HepG2 (cell line): ENCODE data around the gene AGAP1. TPM values are rescaled to one million over a fixed set of nuclear protein-coding genes. Genes with fewer than 3 reads are reported as not detected.
A peak's percentile ranks its signal among the peaks of the same experiment; 100 is the strongest.

Experiments used
- ASH2L ChIP-seq: fragments of 300-600, 200-600 bp; sonication (generic); IDR thresholded peaks from 2 replicates; pipeline ENCODE4 v1.7.0; 2017; ENCODE audit warnings: low read depth, mild to moderate bottlenecking, moderate library complexity, mixed read lengths, low read length; ENCODE audit not compliant: insufficient read length
- BRD4 ChIP-seq: sonication (generic); formaldehyde crosslinking; IDR thresholded peaks from 2 replicates; pipeline ENCODE4 v1.4.0; 2020; ENCODE audit warnings: missing genetic modification reagents
- CENPX ChIP-seq: sonication (generic); formaldehyde crosslinking; IDR thresholded peaks from 2 replicates; pipeline ENCODE4 v1.9.0; 2021; ENCODE audit warnings: mild to moderate bottlenecking, missing genetic modification reagents, moderate library complexity
- CHCHD3 ChIP-seq: sonication (generic); formaldehyde crosslinking; IDR thresholded peaks from 2 replicates; pipeline ENCODE4 v1.8.0; 2022; ENCODE audit warnings: mild to moderate bottlenecking, missing genetic modification reagents, moderate library complexity
- GFI1 ChIP-seq: sonication (generic); formaldehyde crosslinking; IDR thresholded peaks from 2 replicates; pipeline ENCODE4 v1.5.0; 2020; ENCODE audit warnings: missing genetic modification reagents, mild to moderate bottlenecking, borderline replicate concordance
- HDAC1 ChIP-seq: sonication (generic); formaldehyde crosslinking; IDR thresholded peaks from 2 replicates; pipeline ENCODE4 v1.5.1; 2020; ENCODE audit warnings: mild to moderate bottlenecking, missing genetic modification reagents
- MBNL3 ChIP-seq: fragments of 250-450 bp; sonication (Bioruptor Pico); conservative IDR thresholded peaks from 2 replicates; pipeline ENCODE4 v1.8.0; 2022; ENCODE audit warnings: mild to moderate bottlenecking, inconsistent platforms
- MEIS1 ChIP-seq: sonication (generic); formaldehyde crosslinking; IDR thresholded peaks from 2 replicates; pipeline ENCODE4 v1.9.0; 2021; ENCODE audit warnings: mild to moderate bottlenecking, missing genetic modification reagents, moderate library complexity, borderline replicate concordance
- MZF1 ChIP-seq: sonication (generic); formaldehyde crosslinking; IDR thresholded peaks from 2 replicates; pipeline ENCODE4 v1.8.1; 2023; ENCODE audit warnings: mild to moderate bottlenecking, missing genetic modification reagents, borderline replicate concordance
- PHF21A ChIP-seq: sonication (generic); formaldehyde crosslinking; IDR thresholded peaks from 2 replicates; pipeline ENCODE4 v1.5.0; 2020; ENCODE audit warnings: mild to moderate bottlenecking, missing genetic modification reagents
- RBM39 ChIP-seq: fragments of 200-400 bp; formaldehyde crosslinking; IDR thresholded peaks from one replicate; pipeline ENCODE4 v1.6.1; 2018; ENCODE audit warnings: antibody characterized with exemption, mild to moderate bottlenecking, low read depth, low read length; ENCODE audit not compliant: poor library complexity, severe bottlenecking
- SP140L ChIP-seq: sonication (generic); formaldehyde crosslinking; IDR thresholded peaks from 2 replicates; pipeline ENCODE4 v1.4.0; 2020; ENCODE audit warnings: missing genetic modification reagents, borderline replicate concordance
- U2AF2 ChIP-seq: fragments of 200-400 bp; formaldehyde crosslinking; IDR thresholded peaks from 2 replicates; pipeline ENCODE4 v1.6.1; 2017; ENCODE audit warnings: low read depth, mild to moderate bottlenecking, low read length
- ZBTB20 ChIP-seq: sonication (generic); formaldehyde crosslinking; IDR thresholded peaks from 2 replicates; pipeline ENCODE4 v1.8.1; 2023; ENCODE audit warnings: missing genetic modification reagents, low read depth, mild to moderate bottlenecking, borderline replicate concordance
- ZBTB38 ChIP-seq: sonication (generic); formaldehyde crosslinking; IDR thresholded peaks from 2 replicates; pipeline ENCODE4 v1.5.1; 2020; ENCODE audit warnings: mild to moderate bottlenecking, missing genetic modification reagents
- ZFP82 ChIP-seq: sonication (generic); formaldehyde crosslinking; IDR thresholded peaks from 2 replicates; pipeline ENCODE4 v1.5.1; 2020; ENCODE audit warnings: mild to moderate bottlenecking, missing genetic modification reagents, borderline replicate concordance
- ZNF160 ChIP-seq: sonication (generic); formaldehyde crosslinking; IDR thresholded peaks from 2 replicates; pipeline ENCODE4 v1.8.0; 2022; ENCODE audit warnings: mild to moderate bottlenecking, inconsistent platforms, missing genetic modification reagents
- ZNF230 ChIP-seq: sonication (generic); formaldehyde crosslinking; IDR thresholded peaks from 2 replicates; pipeline ENCODE4 v1.4.0; 2020; ENCODE audit warnings: mild to moderate bottlenecking, missing genetic modification reagents
- ZNF263 ChIP-seq: sonication (generic); formaldehyde crosslinking; IDR thresholded peaks from 2 replicates; pipeline ENCODE4 v1.4.0; 2020; ENCODE audit warnings: missing genetic modification reagents
- ZNF3 ChIP-seq: IDR thresholded peaks from 2 replicates; pipeline ENCODE4 v1.7.0; 2017; ENCODE audit warnings: inconsistent platforms
- ZNF33A ChIP-seq: sonication (generic); formaldehyde crosslinking; IDR thresholded peaks from 2 replicates; pipeline ENCODE4 v1.5.1; 2020; ENCODE audit warnings: missing genetic modification reagents, mild to moderate bottlenecking, moderate library complexity, borderline replicate concordance
- ZNF768 ChIP-seq: sonication (generic); formaldehyde crosslinking; IDR thresholded peaks from 2 replicates; pipeline ENCODE4 v1.4.0; 2020; ENCODE audit warnings: missing genetic modification reagents
- ZNF788 ChIP-seq: sonication (generic); formaldehyde crosslinking; IDR thresholded peaks from 2 replicates; pipeline ENCODE4 v1.5.0; 2020; ENCODE audit warnings: mild to moderate bottlenecking, missing genetic modification reagents, borderline replicate concordance
- polyA plus RNA-seq, 8 experiments: library from polyadenylated mRNA; depleted of rRNA in 3 of 8; stranded (reverse) in 7 of 8; unstranded in 1 of 8; fragments of >200 nt; fragmentation: Illumina TruSeq in 4 of 8; extraction: Trizol in 4 of 8; gene quantifications; 2 replicates each; pipeline versions ENCODE4 v1.2.1 to v1.2.3, GENCODE V29; 2011 to 2016; ENCODE audit warnings: low read depth in 4 of 8, missing spikeins in 1 of 8, mixed read lengths in 1 of 8; ENCODE audit not compliant: insufficient read depth in 1 of 8
- total RNA-seq, 5 experiments: library from RNA; depleted of rRNA; stranded (reverse); fragments of >200 nt; fragmentation: Illumina TruSeq; extraction: Trizol; gene quantifications; 2 replicates each; pipeline ENCODE4 v1.2.3, GENCODE V29; 2016; ENCODE audit warnings: low read depth in 1 of 5
- TF ChIP-seq, protein P1 (sequence below): IDR thresholded peaks from 2 replicates; pipeline ENCODE4 v1.6.1; 2016; ENCODE audit warnings: missing genetic modification reagents, missing compliant biosample characterization
- TF ChIP-seq, protein P2 (sequence below): sonication (generic); formaldehyde crosslinking; IDR thresholded peaks from 2 replicates; pipeline ENCODE4 v1.4.0; 2020; ENCODE audit warnings: missing genetic modification reagents, borderline replicate concordance
- TF ChIP-seq, protein P3 (sequence below): sonication (generic); formaldehyde crosslinking; IDR thresholded peaks from 2 replicates; pipeline ENCODE4 v1.5.1; 2020; ENCODE audit warnings: missing genetic modification reagents, mild to moderate bottlenecking, borderline replicate concordance
- TF ChIP-seq, protein P4 (sequence below): IDR thresholded peaks from 2 replicates; pipeline ENCODE4 v1.6.1; 2016

AGAP1 gene
- total and polyA plus RNA-seq, 2 of the 13 experiments (the other 11 are each of a cell fraction or from before 2014, with no cell fraction given): 21.2 to 32.7 TPM

DNA sequence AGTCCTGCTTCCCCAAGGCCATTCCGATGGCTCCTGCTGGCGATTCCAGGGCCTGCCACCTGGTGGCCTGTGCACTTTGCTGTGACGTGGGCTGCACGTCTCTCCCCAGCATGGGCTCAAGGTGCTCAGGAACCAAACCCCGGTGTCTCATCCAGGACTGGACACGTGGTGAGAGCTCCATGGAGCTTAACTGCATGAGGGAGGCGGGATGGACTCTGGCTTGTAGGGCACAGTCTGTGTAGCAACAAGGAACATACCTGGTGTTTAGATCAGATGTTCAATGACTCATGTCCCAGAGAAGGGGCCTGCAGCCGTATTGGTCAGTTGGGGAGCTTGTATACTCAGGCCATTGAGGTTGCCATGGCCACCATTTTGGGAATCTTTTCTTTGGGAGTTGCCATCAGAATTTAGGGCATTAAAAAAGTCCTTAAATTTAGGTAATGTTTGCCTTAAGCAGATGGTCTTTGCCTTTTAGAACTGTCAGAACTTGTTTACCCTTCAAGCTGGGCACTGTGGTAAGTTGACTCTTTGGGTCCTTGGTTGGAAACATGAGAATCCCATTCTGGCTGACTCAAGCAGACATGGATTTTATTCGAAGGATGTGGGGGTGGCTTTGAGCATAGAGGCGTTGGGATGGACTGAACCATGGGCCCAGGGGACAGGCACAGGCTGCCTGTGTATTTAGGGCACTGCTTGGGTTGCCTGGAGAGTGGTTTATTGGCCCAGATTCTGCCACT is 21.0 kb downstream of the AGAP1 start (continued):
- TF ChIP-seq, protein P1, sequence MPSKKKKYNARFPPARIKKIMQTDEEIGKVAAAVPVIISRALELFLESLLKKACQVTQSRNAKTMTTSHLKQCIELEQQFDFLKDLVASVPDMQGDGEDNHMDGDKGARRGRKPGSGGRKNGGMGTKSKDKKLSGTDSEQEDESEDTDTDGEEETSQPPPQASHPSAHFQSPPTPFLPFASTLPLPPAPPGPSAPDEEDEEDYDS (CRISPR knock-in tag): peak; percentile 76
- TF ChIP-seq ZFP82 (CRISPR knock-in tag) (no peak), ZNF788 (CRISPR knock-in tag) (peak; percentile 80), ZNF230 (CRISPR knock-in tag) (no peak), CENPX (no peak), U2AF2 (no peak), ZNF3 (CRISPR knock-in tag) (no peak), GFI1 (CRISPR knock-in tag) (peak; percentile 54; the same call in 1 of the 2 replicates), ASH2L (peak; percentile 29), MBNL3 (0 out of 2 replicates have a peak, but pooled peaks have one; percentile 81), ZNF160 (CRISPR knock-in tag) (peak; percentile 83; the same call in 1 of the 2 replicates), CHCHD3 (CRISPR knock-in tag) (no peak), HDAC1 (CRISPR knock-in tag) (peak; percentile 98), ZNF768 (CRISPR knock-in tag) (peak; percentile 79; the same call in 1 of the 2 replicates), SP140L (CRISPR knock-in tag) (peak; percentile 63; the same call in 1 of the 2 replicates), BRD4 (CRISPR knock-in tag) (no peak), RBM39 (no peak), MEIS1 (CRISPR knock-in tag) (peak; percentile 84; the same call in 1 of the 2 replicates), MZF1 (CRISPR knock-in tag) (no peak), ZBTB20 (CRISPR knock-in tag) (peak; percentile 95; the same call in 1 of the 2 replicates), ZNF33A (peak; percentile 74; the same call in 1 of the 2 replicates), ZNF263 (CRISPR knock-in tag) (peak; percentile 75), PHF21A (CRISPR knock-in tag) (peak; percentile 85), ZBTB38 (CRISPR knock-in tag) (peak; percentile 99)
- TF ChIP-seq, protein P2, sequence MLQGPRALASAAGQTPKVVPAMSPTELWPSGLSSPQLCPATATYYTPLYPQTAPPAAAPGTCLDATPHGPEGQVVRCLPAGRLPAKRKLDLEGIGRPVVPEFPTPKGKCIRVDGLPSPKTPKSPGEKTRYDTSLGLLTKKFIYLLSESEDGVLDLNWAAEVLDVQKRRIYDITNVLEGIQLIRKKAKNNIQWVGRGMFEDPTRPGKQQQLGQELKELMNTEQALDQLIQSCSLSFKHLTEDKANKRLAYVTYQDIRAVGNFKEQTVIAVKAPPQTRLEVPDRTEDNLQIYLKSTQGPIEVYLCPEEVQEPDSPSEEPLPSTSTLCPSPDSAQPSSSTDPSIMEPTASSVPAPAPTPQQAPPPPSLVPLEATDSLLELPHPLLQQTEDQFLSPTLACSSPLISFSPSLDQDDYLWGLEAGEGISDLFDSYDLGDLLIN: peak; percentile 49; the same call in 1 of the 2 replicates
- TF ChIP-seq, protein P3, sequence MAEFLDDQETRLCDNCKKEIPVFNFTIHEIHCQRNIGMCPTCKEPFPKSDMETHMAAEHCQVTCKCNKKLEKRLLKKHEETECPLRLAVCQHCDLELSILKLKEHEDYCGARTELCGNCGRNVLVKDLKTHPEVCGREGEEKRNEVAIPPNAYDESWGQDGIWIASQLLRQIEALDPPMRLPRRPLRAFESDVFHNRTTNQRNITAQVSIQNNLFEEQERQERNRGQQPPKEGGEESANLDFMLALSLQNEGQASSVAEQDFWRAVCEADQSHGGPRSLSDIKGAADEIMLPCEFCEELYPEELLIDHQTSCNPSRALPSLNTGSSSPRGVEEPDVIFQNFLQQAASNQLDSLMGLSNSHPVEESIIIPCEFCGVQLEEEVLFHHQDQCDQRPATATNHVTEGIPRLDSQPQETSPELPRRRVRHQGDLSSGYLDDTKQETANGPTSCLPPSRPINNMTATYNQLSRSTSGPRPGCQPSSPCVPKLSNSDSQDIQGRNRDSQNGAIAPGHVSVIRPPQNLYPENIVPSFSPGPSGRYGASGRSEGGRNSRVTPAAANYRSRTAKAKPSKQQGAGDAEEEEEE (CRISPR knock-in tag): no peak
- TF ChIP-seq, protein P4, sequence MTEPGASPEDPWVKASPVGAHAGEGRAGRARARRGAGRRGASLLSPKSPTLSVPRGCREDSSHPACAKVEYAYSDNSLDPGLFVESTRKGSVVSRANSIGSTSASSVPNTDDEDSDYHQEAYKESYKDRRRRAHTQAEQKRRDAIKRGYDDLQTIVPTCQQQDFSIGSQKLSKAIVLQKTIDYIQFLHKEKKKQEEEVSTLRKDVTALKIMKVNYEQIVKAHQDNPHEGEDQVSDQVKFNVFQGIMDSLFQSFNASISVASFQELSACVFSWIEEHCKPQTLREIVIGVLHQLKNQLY (CRISPR knock-in tag): peak; percentile 95
